Measurements from ENCODE around the gene NUMB. TPM values are rescaled to one million over a fixed set of nuclear protein-coding genes. Genes with fewer than 3 reads are reported as not detected.

NUMB gene
- 20.9 and 24.9 TPM in 2 replicates for total RNA-seq

DNA sequence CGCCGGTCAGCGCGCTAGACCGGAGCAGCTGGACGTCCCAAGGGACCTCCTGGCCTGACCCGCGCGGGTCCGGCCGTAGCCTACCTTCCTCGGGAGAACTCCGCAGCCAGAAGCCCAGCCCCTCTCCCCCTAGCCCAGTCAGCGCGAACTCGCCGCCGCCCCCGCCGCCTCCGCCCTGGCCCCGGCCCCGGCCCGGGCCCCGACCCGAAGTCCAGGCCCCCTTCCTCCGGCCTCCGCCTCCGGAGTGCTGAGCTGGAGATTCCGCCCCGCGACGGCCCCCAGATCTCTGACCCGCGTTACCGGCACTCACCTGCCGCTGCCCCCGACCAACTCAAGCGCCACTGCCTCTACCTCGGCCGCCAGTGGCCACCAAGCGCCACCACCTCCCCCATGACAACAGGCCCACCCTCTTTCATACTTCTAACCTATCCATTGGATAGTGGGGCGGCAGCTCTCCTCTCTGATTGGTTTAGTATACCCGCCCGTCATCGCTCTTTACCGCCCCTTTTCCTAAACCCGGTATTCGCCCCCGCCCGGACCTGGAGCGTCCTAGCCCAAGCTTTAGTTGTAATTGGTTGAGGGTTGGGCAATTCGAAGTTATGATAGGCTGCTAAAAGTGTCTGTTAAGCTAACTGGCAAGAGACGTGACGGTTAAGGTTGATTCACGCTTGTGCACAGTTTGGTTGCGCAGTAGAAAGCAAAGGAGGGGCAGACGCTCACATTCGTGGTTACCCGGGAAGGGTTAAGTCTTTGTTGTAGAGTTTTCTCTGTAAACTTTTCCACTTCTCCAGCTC, at the start of gene NUMB:
Gene NUMB (minus strand): TSS at position 364 of the 794 bp plus-strand sequence. CDS start 102,795 bp downstream, outside the sequence.

DNA sequence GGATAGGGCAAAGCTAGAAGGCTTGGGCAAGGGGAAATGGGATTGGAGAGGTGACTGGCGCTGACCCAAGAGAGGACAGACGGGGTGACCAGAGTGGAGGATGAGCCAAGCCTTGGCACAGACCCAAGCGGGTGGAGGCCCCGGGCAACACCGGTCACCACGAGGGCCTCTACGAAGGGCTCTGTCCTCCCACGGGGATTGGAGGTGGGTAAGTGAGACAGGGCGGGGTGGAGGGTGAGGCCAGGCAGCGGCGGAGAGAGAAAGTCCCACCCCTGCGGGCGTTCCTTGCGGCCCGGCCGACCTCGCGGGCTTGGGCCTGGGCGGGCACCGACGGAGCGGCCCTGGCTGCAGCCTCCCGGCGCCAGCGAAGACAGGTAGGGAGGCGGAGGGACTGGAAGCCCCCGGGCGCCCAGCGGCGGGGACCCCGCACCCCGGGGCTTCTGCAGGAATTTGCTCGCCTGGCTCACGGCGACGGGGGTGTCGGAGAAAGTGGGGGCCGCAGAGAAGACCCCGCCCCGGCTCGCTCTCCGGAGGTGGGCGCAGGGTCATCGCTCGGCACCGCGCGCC, 221.0 kb downstream of the NUMB start, which contains the start of gene PAPLN:
Gene PAPLN (plus strand): TSS at position 288 of the 567 bp plus-strand sequence. CDS start 2,273 bp downstream, outside the sequence.

Other genes with a start within 250 kb of the NUMB start
- 22.0 and 25.0 TPM in 2 replicates for gene PAPLN, start 221.0 kb downstream of the NUMB start, total RNA-seq
- gene RIOX1, start 32.4 kb upstream of the NUMB start, total RNA-seq, result 11.9 and 16.9 TPM in 2 replicates
- gene ACOT1, start 78.6 kb upstream of the NUMB start, total RNA-seq, result 9.7 and 11.2 TPM in 2 replicates
- not detected in 2 replicates for gene HEATR4, start 100.4 kb upstream of the NUMB start, total RNA-seq
- 61.1 and 62.8 TPM in 2 replicates for gene ACOT2, start 110.7 kb upstream of the NUMB start, total RNA-seq
- gene ACOT4, start 133.3 kb upstream of the NUMB start, total RNA-seq, result 0.09 and 0.70 TPM in 2 replicates
- not detected in 2 replicates for gene ACOT6, start 154.0 kb upstream of the NUMB start, total RNA-seq
- gene DNAL1, start 186.4 kb upstream of the NUMB start, total RNA-seq, result 1.3 and 3.9 TPM in 2 replicates